Left hindlimb (tissue), 1 donor: ENCODE data around the gene TAF4B.
"Not testable (repeated sequence)": the region's sequence is repeated elsewhere in the genome, so short reads cannot be mapped to it uniquely, and the experiment has no call there.

Source experiments
- DNase-seq: peaks from one replicate; pipeline ENCODE4 v3.0.0-alpha.2; 2018

Gene TAF4B

GRCh38 chr18:26237363-26237762 lies 11.1 kb downstream of the TAF4B start:
- DNase-seq = not testable (repeated sequence)

GRCh38 chr18:26238718-26239117 lies 12.5 kb downstream of the TAF4B start:
- not testable (repeated sequence) for DNase-seq

- DNase-seq = not testable (repeated sequence)
Measured at GRCh38 chr18:26242392-26242791, 16.1 kb downstream of the TAF4B start.

GRCh38 chr18:26245434-26245833 lies 19.2 kb downstream of the TAF4B start:
- DNase-seq = not testable (repeated sequence)

GRCh38 chr18:26252411-26252810 lies 26.2 kb downstream of the TAF4B start:
- no peak for DNase-seq

GRCh38 chr18:26254808-26255207 lies 28.6 kb downstream of the TAF4B start:
- DNase-seq = not testable (repeated sequence)

- DNase-seq = no peak
Measured at GRCh38 chr18:26255695-26256622, 29.7 kb downstream of the TAF4B start.

GRCh38 chr18:26258711-26259110 lies 32.5 kb downstream of the TAF4B start:
- DNase-seq = no peak

GRCh38 chr18:26259416-26259815 lies 33.2 kb downstream of the TAF4B start:
- DNase-seq = not testable (repeated sequence)

- DNase-seq = no peak
Measured at GRCh38 chr18:26262156-26262555, 35.9 kb downstream of the TAF4B start.

GRCh38 chr18:26267357-26267930 lies 41.2 kb downstream of the TAF4B start:
- DNase-seq = no peak

GRCh38 chr18:26268454-26268853 lies 42.2 kb downstream of the TAF4B start:
- no peak for DNase-seq

GRCh38 chr18:26271917-26272549 lies 45.8 kb downstream of the TAF4B start:
- DNase-seq = no peak

- no peak for DNase-seq
Measured at GRCh38 chr18:26277374-26277773, 51.1 kb downstream of the TAF4B start.

- no peak for DNase-seq
Measured at GRCh38 chr18:26279428-26279827, 53.2 kb downstream of the TAF4B start.

GRCh38 chr18:26286008-26286407 lies 59.8 kb downstream of the TAF4B start:
- DNase-seq = no peak

GRCh38 chr18:26287644-26288043 lies 61.4 kb downstream of the TAF4B start:
- no peak for DNase-seq

- DNase-seq = no peak
Measured at GRCh38 chr18:26290385-26290784, 64.1 kb downstream of the TAF4B start.

- DNase-seq = no peak
Measured at GRCh38 chr18:26293982-26294381, 67.7 kb downstream of the TAF4B start.

GRCh38 chr18:26298107-26298506 lies 71.9 kb downstream of the TAF4B start:
- DNase-seq = no peak

GRCh38 chr18:26301681-26302080 lies 75.4 kb downstream of the TAF4B start:
- no peak for DNase-seq

- DNase-seq = not testable (repeated sequence)
Measured at GRCh38 chr18:26303222-26303621, 77.0 kb downstream of the TAF4B start.

- no peak for DNase-seq
Measured at GRCh38 chr18:26304511-26304910, 78.3 kb downstream of the TAF4B start.
